ENCODE data around the gene MARCHF4. TPM values are rescaled to one million over a fixed set of nuclear protein-coding genes. Genes with fewer than 3 reads are reported as not detected.

The MARCHF4 gene
- total and polyA plus RNA-seq, 9 of the 15 experiments (the other 6 are each of a cell fraction or from before 2014, with no cell fraction given): 0.05 TPM; not detected in 8

GRCh38 chr2:216388046-216388884, 16.0 kb upstream of the MARCHF4 start:
- no peak overlapping the region for H3K4me2 ChIP-seq (ENCODE audit: insufficient read depth, low read length)
- intact Hi-C loops (cut with micrococcal nuclease): no loop called here
- WGBS (ENCODE audit: insufficient coverage, low coverage, missing lambda C conversion rate): 16% methylated on average over 5 of the region's 5 CpGs
- no peaks in the 10 kb centered on the region for H3K9me3 ChIP-seq (replicated peaks; ENCODE audit: control insufficient read depth, insufficient read depth, low read depth, low read length)
- POLR2A ChIA-PET: no interaction called here
- no peak overlapping the region for H3K4me3 ChIP-seq
- TF ChIP-seq MAX (CRISPR knock-in tag; IDR thresholded peaks at IDR 0.05): no peak
- no peak for TF ChIP-seq LCOR (CRISPR knock-in tag; IDR thresholded peaks at IDR 0.05)
- no peak for TF ChIP-seq FIP1L1 (IDR thresholded peaks at IDR 0.05; ENCODE audit: low read depth, low read length, poor library complexity, severe bottlenecking)
- H4K20me1 ChIP-seq (replicated peaks; ENCODE audit: control insufficient read depth, insufficient read depth, low read length): no peaks in the 10 kb centered on the region
- FAIRE-seq (no peak), ATAC-seq (no peak), DNase-seq (ENCODE audit: extremely low read depth in 1 of 4, low spot score in 3 of 4) (no peak)
- H3K27ac ChIP-seq (ENCODE audit: extremely low read depth, low read depth, low read length): no peak overlapping the region
- H3K9me1 ChIP-seq (ENCODE audit: control insufficient read depth, insufficient read depth, low read length): no peaks in the 10 kb centered on the region
- peaks cover 4 to 5% of the 10 kb centered on the region in 2 experiments; a peak in 3 of 5 replicates for H3K4me1 ChIP-seq (replicated peaks in 1 of 2; ENCODE audit: control insufficient read depth in 2 of 2, insufficient read depth in 2 of 2, low read length in 2 of 2)
- H3K79me2 ChIP-seq (ENCODE audit: control insufficient read depth, insufficient read depth, low read length): no peaks in the 10 kb centered on the region
- in situ Hi-C loops (cut with MboI): no loop called here
- H3K27me3 ChIP-seq (ENCODE audit: control insufficient read depth in 2 of 2, insufficient read depth in 2 of 2, low read length in 2 of 2): no peaks in the 10 kb centered on the region
- no peaks in the 10 kb centered on the region for H3K36me3 ChIP-seq (ENCODE audit: control insufficient read depth, insufficient read depth, low read length)
- no peak overlapping the region for H2AFZ ChIP-seq (ENCODE audit: low read depth, low read length)
- H3K9ac ChIP-seq (ENCODE audit: insufficient read depth in 1 of 2, low read depth in 2 of 2, low read length in 2 of 2): no peak overlapping the region
- CTCF ChIA-PET (ENCODE audit: low intra/inter-chr PET ratio): interaction anchor here (0.7 kb wide), 1 partner anchor 88 kb away, joined by 3 read pairs; no protein-coding TSS in a partner anchor
- no TSS peak for BruUV-seq (replicated peaks)

- ChIA-PET POLR2A (no interaction called here), CTCF (ENCODE audit: low intra/inter-chr PET ratio) (no interaction called here)
- FAIRE-seq (no peak), DNase-seq (ENCODE audit: extremely low read depth in 1 of 4, low spot score in 3 of 4) (no peak), ATAC-seq (no peak)
- H3K4me2 ChIP-seq (ENCODE audit: insufficient read depth, low read length): no peak overlapping the region
- no peaks in the 10 kb centered on the region for H4K20me1 ChIP-seq (replicated peaks; ENCODE audit: control insufficient read depth, insufficient read depth, low read length)
- H3K27ac ChIP-seq (ENCODE audit: extremely low read depth, low read depth, low read length): no peak overlapping the region
- intact Hi-C loops (cut with micrococcal nuclease) (no loop called here), in situ Hi-C loops (cut with MboI) (no loop called here)
- no peaks in the 10 kb centered on the region for H3K79me2 ChIP-seq (ENCODE audit: control insufficient read depth, insufficient read depth, low read length)
- no peak overlapping the region for H2AFZ ChIP-seq (ENCODE audit: low read depth, low read length)
- no peaks in the 10 kb centered on the region for H3K9me3 ChIP-seq (replicated peaks; ENCODE audit: control insufficient read depth, insufficient read depth, low read depth, low read length)
- no peaks in the 10 kb centered on the region for H3K27me3 ChIP-seq (ENCODE audit: control insufficient read depth in 2 of 2, insufficient read depth in 2 of 2, low read length in 2 of 2)
- H3K36me3 ChIP-seq (ENCODE audit: control insufficient read depth, insufficient read depth, low read length): no peaks in the 10 kb centered on the region
- no peak overlapping the region for H3K4me3 ChIP-seq
- H3K9me1 ChIP-seq (ENCODE audit: control insufficient read depth, insufficient read depth, low read length): no peaks in the 10 kb centered on the region
- H3K4me1 ChIP-seq (replicated peaks in 1 of 2; ENCODE audit: control insufficient read depth in 2 of 2, insufficient read depth in 2 of 2, low read length in 2 of 2): no peaks in the 10 kb centered on the region
- no peak overlapping the region for H3K9ac ChIP-seq (ENCODE audit: insufficient read depth in 1 of 2, low read depth in 2 of 2, low read length in 2 of 2)
- TF ChIP-seq TCFL5 (CRISPR knock-in tag; conservative IDR thresholded peaks at IDR 0.05) (no peak), ZNF12 (CRISPR knock-in tag; IDR thresholded peaks at IDR 0.05) (peak; percentile 97)
- WGBS (ENCODE audit: insufficient coverage, low coverage, missing lambda C conversion rate): 0% methylated on average over 1 of the region's 2 CpGs
- no TSS peak for BruUV-seq (replicated peaks)
Measured at GRCh38 chr2:216387262-216387661, 15.0 kb upstream of the MARCHF4 start.

All from K562 (cell line).